Right lobe of liver (tissue), 4 donors: Measurements from ENCODE around the gene GLYR1.

Experiments used
- CTCF ChIP-seq, 4 donors: fragments of 200-600 bp in 3 of 4; fragments of 450-650 bp in 1 of 4; IDR thresholded peaks; one replicate each; pipeline versions ENCODE4 v1.5.1 to v1.8.0; 2016 to 2022; ENCODE audit warnings: antibody characterized with exemption in 4 of 4, mild to moderate bottlenecking in 2 of 4
- POLR2A ChIP-seq: fragments of 450-650 bp; IDR thresholded peaks from one replicate; pipeline ENCODE4 v1.6.1; 2017; ENCODE audit warnings: antibody characterized with exemption, mild to moderate bottlenecking
- donor health status: DM: no; HTN: no; CAD: no.
- donor health status: DM: no; HTN: no; CAD: no.
- donor health status: DM: no; HTN: yes; CAD: no.

- TF ChIP-seq POLR2A (no peak), CTCF (IDR thresholded peaks at IDR 0.05) (no peak)
Observed at GRCh38 chr16:4803401-4803844, 43.7 kb downstream of the GLYR1 start.
